Activated naive CD4-positive, alpha-beta T cell treated with anti-CD3 and anti-CD28 coated beads, Interleukin-2, amount 50 U/mL, for 24 hours (primary cell): Measurements from ENCODE around the gene ATG9B.
A peak's percentile ranks its signal among the peaks of the same experiment; 100 is the strongest.
"Not testable (repeated sequence)": the region's sequence is repeated elsewhere in the genome, so short reads cannot be mapped to it uniquely, and the experiment has no call there.

Source experiments
- H3K27ac Mint-ChIP-seq: one replicate; pipeline ENCODE4 v1.8.0; 2021; ENCODE audit warnings: mild to moderate bottlenecking, mixed read lengths
- H3K27me3 Mint-ChIP-seq: one replicate; pipeline ENCODE4 v1.8.0; 2021; ENCODE audit warnings: mixed read lengths
- H3K36me3 Mint-ChIP-seq: one replicate; pipeline ENCODE4 v1.8.0; 2021; ENCODE audit warnings: mixed read lengths
- H3K4me1 Mint-ChIP-seq: one replicate; pipeline ENCODE4 v1.8.0; 2021; ENCODE audit warnings: mixed read lengths
- H3K4me3 Mint-ChIP-seq: one replicate; pipeline ENCODE4 v1.8.0; 2021; ENCODE audit warnings: mild to moderate bottlenecking, mixed read lengths
- H3K9me3 Mint-ChIP-seq: one replicate; pipeline ENCODE4 v1.8.0; 2021; ENCODE audit warnings: mixed read lengths

The ATG9B gene

DNA sequence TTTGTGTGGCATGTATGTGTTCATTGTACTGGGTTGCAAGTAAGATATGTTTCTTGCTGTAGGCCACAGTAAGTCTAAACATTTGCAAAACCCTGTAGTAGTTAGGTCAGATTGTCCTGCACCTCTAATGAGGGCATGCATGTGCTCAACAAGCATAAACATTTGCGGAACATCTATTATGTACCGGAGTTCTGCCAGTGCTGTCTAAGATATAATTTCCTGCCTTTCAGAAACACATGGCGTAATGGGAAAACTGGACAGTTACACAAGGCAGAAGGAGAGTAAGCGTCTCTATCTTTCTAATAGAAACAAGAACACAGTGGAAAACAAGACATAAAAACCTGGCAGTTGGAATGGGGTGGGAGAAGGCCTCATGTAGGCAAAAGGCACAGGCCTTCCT lies 6.7 kb upstream of the ATG9B start:
- peaks cover 3% of the 10 kb centered on the region for H3K36me3 Mint-ChIP-seq
- H3K27me3 Mint-ChIP-seq = no peaks in the 10 kb centered on the region
- no peaks in the 10 kb centered on the region for H3K9me3 Mint-ChIP-seq
- no peak overlapping the region for H3K4me3 Mint-ChIP-seq
- H3K4me1 Mint-ChIP-seq = peaks cover 31% of the 10 kb centered on the region
- no peak overlapping the region for H3K27ac Mint-ChIP-seq

DNA sequence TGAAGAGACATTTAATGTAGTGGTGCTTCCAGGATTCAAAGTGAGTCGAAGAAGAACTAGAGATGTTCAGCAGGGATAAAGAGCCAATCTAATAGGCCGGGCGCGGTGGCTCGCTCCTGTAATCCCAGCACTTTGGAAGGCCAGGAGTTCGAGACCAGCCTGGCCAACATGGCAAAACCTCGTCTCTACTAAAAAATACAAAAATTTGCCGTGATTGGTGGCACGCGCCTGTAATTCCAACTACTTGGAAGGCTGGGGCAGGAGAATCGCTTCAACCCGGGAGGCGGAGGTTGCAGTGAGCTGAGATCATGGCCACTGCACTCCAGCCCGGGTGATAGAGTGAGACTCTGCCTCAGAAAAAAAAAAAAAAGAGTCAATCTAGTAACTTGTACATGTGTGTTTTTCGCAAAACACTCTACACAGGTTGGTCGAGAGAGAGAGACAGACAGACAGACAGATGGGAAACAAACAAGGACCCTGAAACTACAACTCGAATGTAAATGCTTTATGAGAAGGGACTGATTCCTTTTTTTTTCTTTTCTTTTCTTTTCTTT lies 4.7 kb upstream of the ATG9B start:
- Mint-ChIP-seq H3K27me3 (no peaks in the 10 kb centered on the region), H3K4me3 (peak overlapping the region; percentile 94), H3K27ac (peak overlapping the region; percentile 95)

DNA sequence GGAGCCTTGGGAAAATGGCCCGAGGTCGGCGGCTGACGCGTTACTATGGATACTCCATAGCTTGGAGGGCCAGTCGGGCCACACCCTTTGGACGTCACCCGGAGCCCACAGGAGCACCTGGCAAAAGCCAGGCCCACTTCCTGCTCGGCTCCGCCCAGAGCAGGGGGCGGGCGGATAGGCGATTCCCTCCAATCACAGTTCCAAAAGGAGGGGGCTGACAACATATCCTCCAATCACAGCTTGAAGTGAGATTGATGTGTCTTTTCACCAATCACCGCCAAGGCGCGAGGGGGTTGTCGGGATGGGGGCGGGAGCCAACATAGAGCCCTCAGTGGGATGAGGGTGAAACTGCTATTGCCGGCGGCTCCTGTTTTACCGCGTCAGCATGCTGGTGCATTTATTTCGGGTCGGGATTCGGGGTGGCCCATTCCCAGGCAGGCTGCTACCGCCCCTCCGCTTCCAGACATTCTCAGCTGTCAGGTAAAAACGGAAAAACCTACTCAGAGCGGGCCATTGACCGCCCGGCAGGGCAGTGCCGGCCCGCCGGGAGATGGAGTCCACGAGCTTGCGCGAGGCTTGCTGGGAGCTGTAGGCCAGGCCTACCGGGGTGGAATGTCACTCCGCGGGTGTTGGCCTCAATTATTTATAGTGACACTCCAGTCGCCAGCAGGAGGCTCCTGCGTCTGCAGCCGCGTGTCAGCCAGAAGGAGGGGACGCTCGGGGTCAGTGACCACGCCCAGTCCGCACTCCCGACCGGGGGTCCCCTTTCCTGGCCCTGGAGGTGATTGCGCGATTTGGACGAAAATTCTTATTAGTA lies 4.0 kb upstream of the ATG9B start, which contains the start of gene ABCB8:
TSS of gene ABCB8 (plus strand) at position 320 of the 817 bp plus-strand sequence. CDS start at position 386, 66 bp downstream.
- peaks cover 3% of the 10 kb centered on the region for H3K36me3 Mint-ChIP-seq
- no peaks in the 10 kb centered on the region for H3K9me3 Mint-ChIP-seq
- H3K4me1 Mint-ChIP-seq = peaks cover 31% of the 10 kb centered on the region
- peak within 1 kb of the TSS; percentile 95 for H3K27ac Mint-ChIP-seq
- peak within 1 kb of the TSS; percentile 94 for H3K4me3 Mint-ChIP-seq
- no peaks in the 10 kb centered on the region for H3K27me3 Mint-ChIP-seq

More for the DNA sequence above, 4.7 kb upstream of the ATG9B start:
- peaks cover 3% of the 10 kb centered on the region for H3K36me3 Mint-ChIP-seq
- H3K9me3 Mint-ChIP-seq = no peaks in the 10 kb centered on the region
- H3K4me1 Mint-ChIP-seq = peaks cover 31% of the 10 kb centered on the region

DNA sequence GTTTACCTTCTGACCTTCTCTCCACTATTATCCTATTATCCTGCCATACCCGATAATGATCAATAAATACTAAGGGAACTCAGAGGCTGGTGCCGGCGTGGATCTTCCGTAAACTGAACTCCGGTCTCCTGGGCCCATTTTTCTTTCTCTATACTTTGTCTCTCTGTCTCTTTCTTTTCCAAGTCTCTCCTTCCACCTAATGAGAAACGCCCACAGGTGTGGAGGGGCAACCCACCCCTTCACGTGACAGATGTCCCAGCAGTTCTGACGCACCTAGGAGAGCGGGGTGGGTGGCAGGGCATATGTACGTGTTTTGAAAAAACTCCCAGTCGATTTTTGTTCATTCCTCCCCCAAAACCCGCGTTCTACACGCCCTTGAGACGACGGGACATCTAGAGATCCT lies 3.4 kb upstream of the ATG9B start:
- H3K9me3 Mint-ChIP-seq, H3K27me3 Mint-ChIP-seq, H3K36me3 Mint-ChIP-seq: not testable (repeated sequence)
- H3K4me3 Mint-ChIP-seq = peak overlapping the region; percentile 94
- H3K27ac Mint-ChIP-seq = peak overlapping the region; percentile 95
- peaks cover 31% of the 10 kb centered on the region for H3K4me1 Mint-ChIP-seq

DNA sequence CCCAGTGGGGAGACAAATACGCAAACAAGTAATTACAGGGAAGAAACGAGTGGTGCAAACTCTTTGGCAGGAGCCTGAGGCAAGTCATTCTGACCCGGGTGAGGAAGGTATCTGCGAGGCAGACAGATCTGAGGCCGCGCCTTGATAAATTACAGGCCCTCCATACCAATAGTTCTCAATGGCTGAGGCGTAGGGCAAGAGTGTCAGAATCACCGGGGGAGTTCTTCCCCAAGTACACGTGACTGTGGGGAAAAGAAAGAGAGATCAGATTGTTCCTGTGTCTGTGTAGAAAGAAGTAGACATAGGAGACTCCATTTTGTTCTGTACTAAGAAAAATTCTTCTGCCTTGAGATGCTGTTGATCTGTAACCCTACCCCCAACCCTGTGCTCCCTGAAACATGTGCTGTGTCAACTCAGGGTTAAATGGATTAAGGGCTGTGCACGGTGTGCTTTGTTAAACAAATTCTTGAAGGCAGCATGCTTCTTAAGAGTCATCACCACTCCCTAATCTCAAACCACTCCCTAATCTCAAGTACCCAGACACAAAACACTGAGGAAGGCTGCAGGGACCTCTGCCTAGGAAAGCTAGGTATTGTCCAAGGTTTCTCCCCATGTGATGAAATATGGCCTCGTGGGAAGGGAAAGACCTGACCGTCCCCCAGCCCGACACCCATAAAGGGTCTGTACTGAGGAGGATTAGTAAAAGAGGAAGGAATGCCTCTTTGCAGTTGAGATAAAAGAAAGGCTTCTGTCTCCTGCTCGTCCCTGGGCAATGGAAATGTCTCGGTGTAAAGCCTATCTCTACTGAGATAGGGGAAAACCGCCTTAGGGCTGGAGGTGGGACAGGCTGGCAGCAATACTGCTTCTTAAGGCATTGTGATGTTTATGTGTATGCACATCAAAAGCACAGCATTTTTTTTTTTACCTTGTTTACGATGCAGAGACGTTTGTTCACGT lies 2.8 kb upstream of the ATG9B start:
- not testable (repeated sequence) for H3K9me3 Mint-ChIP-seq, H3K36me3 Mint-ChIP-seq, H3K27me3 Mint-ChIP-seq

DNA sequence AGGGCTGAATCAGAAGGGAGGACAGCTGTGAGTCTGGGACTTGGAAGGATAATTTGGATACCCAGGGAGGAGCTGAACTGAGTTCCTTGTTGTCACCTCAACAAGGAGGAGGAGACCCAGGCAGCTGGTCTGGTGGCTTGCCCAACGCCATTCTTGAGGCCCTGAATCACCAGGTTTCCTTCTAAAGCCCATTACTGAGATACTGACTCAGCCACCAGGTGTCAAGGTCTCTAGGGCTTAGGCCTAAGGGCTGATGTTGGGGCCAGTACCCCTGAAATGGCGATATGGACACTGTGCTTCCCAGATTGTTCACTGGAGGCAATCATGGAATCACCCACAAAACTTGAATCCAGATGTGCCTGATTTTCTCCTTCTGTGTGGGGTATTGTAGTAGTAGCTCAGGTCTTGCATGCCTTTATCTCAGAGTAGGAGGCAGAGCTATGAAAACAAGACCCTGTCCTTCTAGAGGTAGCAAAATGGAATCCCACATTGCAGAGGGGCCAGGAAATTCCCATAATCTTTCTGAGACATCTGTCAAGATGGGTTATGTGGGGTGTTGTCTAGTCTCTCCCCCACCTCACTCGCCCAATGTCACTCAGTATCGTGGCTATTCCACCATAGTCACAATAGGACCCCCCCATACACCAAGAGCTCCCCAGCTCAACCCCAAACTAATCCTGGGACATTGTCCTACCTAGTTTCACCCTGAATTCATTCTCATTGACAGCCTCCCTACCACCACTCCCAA lies 1.8 kb upstream of the ATG9B start:
- Mint-ChIP-seq H3K27ac (no peak overlapping the region), H3K9me3 (no peaks in the 10 kb centered on the region), H3K4me1 (peaks cover 21% of the 10 kb centered on the region), H3K36me3 (peaks cover 3% of the 10 kb centered on the region), H3K4me3 (no peak overlapping the region), H3K27me3 (no peaks in the 10 kb centered on the region)

More for the DNA sequence above, 2.8 kb upstream of the ATG9B start:
- peaks cover 28% of the 10 kb centered on the region for H3K4me1 Mint-ChIP-seq
- peak overlapping the region; percentile 95 for H3K27ac Mint-ChIP-seq
- H3K4me3 Mint-ChIP-seq = peak overlapping the region; percentile 94

DNA sequence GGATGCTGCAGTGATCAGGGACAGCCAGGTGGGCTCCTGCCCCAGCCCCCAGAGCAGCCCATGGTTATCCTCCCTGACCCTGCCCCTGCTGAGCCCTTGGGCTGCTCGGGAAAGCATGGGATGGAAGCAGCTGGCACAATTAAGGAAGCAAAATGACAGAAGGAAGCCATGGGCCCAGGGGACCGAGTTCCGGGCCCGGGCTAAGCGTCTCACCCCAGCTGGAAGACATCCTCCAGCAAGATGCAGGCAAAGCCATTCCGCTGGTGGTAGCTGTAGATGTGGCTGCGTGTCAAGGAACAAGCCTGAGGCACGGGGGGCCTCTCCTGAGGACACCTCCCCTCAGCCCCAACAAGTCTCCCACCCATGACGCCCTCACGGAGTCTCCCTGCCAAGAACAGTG lies 1.1 kb downstream of the ATG9B start:
- Mint-ChIP-seq H3K9me3 (no peaks in the 10 kb centered on the region), H3K4me1 (peaks cover 16% of the 10 kb centered on the region), H3K27ac (no peak overlapping the region), H3K4me3 (no peak overlapping the region), H3K36me3 (no peaks in the 10 kb centered on the region), H3K27me3 (no peaks in the 10 kb centered on the region)

DNA sequence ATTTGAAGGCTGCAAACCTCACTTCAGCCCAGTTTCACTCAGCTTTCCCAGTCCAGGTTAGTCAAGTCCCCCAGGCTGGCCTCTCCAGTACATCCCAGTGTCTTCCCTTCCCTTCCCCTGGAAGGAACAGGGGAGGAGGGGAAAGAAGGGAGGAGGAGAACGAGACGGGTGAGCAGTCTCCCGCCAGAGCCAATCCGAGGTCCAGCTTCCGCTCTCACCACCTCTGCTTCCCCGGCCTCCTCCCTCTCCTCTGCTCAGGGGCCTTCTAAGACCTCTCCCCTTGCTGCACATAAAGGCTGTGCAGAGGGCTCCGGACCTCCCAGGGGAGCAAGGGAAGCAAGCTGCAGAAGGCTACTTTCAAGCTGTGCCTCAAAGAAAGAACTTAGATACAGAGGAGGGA lies 4.1 kb downstream of the ATG9B start:
- Mint-ChIP-seq H3K27me3 (no peaks in the 10 kb centered on the region), H3K4me1 (peaks cover 36% of the 10 kb centered on the region), H3K27ac (no peak overlapping the region), H3K9me3 (no peaks in the 10 kb centered on the region), H3K36me3 (no peaks in the 10 kb centered on the region), H3K4me3 (no peak overlapping the region)

DNA sequence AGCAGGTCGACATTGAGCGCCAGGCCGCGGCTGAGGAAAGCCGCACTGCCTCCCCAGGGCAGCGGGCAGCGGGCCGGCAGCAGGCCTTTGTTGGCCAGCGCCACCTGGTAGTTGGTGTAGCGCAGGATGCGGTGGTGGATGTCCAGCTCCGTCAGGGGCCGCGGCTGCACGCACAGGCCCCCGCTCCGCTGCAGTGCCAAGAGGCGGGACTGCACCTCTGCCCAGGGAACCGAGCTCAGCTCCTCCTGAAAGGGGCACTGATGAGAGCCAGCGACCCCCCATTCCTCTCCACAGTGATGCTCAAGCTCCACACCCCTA lies 5.2 kb downstream of the ATG9B start:
- peak overlapping the region; percentile 76 for H3K4me3 Mint-ChIP-seq
- no peak overlapping the region for H3K27ac Mint-ChIP-seq
- no peaks in the 10 kb centered on the region for H3K27me3 Mint-ChIP-seq
- no peaks in the 10 kb centered on the region for H3K36me3 Mint-ChIP-seq
- H3K4me1 Mint-ChIP-seq = peaks cover 48% of the 10 kb centered on the region
- no peaks in the 10 kb centered on the region for H3K9me3 Mint-ChIP-seq

DNA sequence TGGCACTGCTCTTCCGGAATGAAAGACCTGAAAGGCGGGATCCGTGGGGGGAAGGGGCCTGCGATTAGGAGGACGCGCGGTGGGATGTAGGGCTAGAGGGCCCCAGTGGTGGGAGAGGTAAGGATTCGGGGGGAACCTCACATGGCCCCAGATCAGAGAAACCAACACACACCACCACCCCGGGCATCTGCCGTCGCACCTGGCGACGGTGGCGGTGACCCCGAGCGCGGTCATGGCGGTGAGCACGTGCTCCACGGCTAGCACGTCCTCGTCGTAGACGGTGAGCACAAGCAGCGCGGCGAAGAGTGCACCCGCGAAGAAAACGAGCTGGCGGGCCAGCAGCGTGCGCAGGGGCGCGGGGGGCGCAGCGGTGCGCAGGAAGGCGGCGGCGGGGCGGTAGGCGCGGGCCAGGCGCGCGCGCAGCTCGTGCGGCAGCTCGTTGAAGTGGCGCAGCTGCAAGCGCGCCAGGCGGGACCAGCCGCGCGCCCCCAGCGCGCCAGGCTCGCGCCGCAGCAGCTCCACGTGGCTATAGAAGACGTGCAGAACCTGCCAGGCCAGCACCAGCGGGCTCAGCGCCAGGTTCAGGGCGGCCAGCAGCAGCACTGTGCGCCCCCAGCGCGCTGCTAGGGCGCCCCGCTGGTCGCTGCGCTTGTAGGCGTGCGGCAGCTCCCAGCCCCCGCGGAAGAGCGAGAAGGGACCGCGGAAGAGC lies 5.7 kb downstream of the ATG9B start:
- Mint-ChIP-seq H3K27ac (peak overlapping the region; percentile 95), H3K9me3 (no peaks in the 10 kb centered on the region), H3K27me3 (no peaks in the 10 kb centered on the region), H3K36me3 (no peaks in the 10 kb centered on the region), H3K4me3 (peak overlapping the region; percentile 87), H3K4me1 (peaks cover 52% of the 10 kb centered on the region)

DNA sequence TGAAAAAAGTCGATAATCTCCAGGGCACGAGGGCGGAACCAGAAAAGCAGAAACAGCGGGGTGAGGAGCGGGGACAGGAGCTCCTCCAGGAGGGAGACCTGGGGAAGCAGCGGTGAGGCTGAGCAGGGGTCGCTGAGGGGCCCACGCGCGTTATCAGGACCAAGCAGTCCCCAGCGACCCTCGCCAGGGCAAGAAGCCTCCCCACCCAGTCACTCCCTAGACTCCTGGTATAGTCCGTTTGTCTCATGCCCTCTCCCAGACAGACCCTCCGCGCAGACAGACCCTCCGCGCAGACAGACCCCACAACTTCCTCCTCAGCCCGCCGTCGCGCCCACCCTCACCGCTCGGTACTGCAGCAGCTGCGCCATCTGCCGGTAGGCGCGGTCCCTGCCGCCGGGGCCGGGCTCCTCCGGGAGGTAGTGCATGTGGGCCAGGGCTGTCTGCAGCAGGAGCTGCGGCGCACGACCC lies 6.3 kb downstream of the ATG9B start:
- Mint-ChIP-seq H3K4me3 (peak overlapping the region; percentile 87), H3K27ac (peak overlapping the region; percentile 95), H3K36me3 (no peaks in the 10 kb centered on the region), H3K27me3 (no peaks in the 10 kb centered on the region), H3K9me3 (no peaks in the 10 kb centered on the region), H3K4me1 (peaks cover 52% of the 10 kb centered on the region)

DNA sequence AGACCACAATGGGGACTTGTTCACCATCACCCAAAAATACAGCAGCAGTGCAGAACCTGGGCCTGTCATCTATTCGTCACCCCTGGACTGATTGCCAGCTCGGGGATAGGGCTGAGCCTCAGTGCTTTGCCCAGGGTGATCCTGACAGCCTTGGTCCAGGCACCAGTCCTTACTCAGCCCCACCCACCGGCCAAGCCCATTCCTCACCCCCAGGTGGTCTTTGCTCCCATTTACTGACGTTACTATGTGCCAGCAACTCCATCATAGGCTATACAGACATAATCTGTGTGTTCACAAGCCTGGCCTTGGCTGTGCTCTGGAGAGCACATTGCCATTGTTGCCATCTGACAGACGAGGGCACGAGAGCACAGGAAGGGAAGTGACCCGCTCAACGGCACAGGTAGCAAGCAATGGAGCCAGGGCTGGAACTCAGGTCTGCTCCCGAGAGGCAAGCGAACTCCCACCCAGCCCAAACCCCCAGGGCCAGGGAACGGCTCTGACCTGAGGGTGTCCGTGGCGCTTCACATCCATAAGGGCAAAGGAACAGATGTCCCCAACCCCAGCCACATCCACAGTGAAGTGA lies 6.8 kb downstream of the ATG9B start:
- peak overlapping the region; percentile 68 for H3K27ac Mint-ChIP-seq
- peaks cover 58% of the 10 kb centered on the region for H3K4me1 Mint-ChIP-seq
- no peaks in the 10 kb centered on the region for H3K36me3 Mint-ChIP-seq
- H3K4me3 Mint-ChIP-seq = peak overlapping the region; percentile 87
- no peaks in the 10 kb centered on the region for H3K27me3 Mint-ChIP-seq
- no peaks in the 10 kb centered on the region for H3K9me3 Mint-ChIP-seq

DNA sequence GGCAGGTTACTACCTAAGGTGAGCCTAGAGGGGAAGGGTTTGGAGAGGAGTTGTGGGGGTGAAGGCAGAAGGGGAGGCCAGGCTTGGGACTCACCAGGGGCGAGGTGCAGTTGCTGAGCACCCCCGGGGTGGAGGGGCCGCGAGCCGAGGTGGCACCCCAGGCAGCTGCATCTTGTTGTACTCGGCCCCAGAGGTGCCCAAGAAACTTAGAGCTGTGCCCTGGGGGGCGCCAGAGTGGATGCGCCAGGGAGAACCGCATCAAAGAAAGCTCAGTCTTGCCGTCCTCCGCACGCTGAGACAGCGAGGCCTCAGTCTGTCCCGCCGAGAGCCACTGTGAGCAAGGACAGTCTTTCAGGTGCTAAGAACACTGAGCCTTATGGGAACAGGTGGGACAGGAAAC lies 7.4 kb downstream of the ATG9B start:
- Mint-ChIP-seq H3K4me3 (peak overlapping the region; percentile 87), H3K4me1 (peaks cover 63% of the 10 kb centered on the region), H3K36me3 (no peaks in the 10 kb centered on the region), H3K9me3 (no peaks in the 10 kb centered on the region), H3K27ac (peak overlapping the region; percentile 46), H3K27me3 (no peaks in the 10 kb centered on the region)

DNA sequence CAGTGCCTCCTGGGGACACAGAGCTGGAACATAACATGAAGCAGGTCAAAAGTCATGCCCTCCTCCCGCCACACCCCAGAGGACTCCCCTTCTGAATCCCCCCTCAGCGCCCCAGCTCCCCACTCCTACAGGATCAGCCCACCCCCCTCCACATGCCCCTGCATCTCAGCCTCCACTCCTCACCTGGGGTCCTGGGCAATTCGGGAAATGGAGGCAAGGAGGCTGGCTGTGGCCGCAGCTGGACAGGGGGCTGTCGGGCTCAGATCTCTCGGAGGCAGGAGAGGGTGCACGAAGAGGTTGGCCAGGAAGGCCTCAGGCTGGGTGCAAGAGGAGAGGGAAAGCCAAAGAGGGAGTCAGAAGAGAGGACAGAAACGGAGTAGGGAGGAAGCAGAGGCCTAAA lies 7.8 kb downstream of the ATG9B start:
- peak overlapping the region; percentile 46 for H3K27ac Mint-ChIP-seq
- H3K4me3 Mint-ChIP-seq = no peak overlapping the region
- H3K9me3 Mint-ChIP-seq = no peaks in the 10 kb centered on the region
- peaks cover 67% of the 10 kb centered on the region for H3K4me1 Mint-ChIP-seq
- H3K36me3 Mint-ChIP-seq = no peaks in the 10 kb centered on the region
- H3K27me3 Mint-ChIP-seq = no peaks in the 10 kb centered on the region
